Stimulated activated CD4-positive, alpha-beta T cell treated with anti-CD3 and anti-CD28 coated beads, Interleukin-15, amount 100 ng/mL, for 24 hours (primary cell): ENCODE results near the gene PRAMEF33.
"Not testable (repeated sequence)": the region's sequence is repeated elsewhere in the genome, so short reads cannot be mapped to it uniquely, and the experiment has no call there.

ENCODE experiments used
- DNase-seq: peaks from one replicate; pipeline ENCODE4 v3.0.0-alpha.2; 2020

Gene PRAMEF33

GRCh38 chr1:13303239-13303638 is at the start of gene PRAMEF33:
TSS of gene PRAMEF33 (plus strand) at chr1:13303539. CDS start at chr1:13305955, 2,416 bp downstream.
- not testable (repeated sequence) for DNase-seq

- DNase-seq: not testable (repeated sequence)
Measured at GRCh38 chr1:13253898-13254297, 49.4 kb upstream of the PRAMEF33 start, which contains the start of gene PRAMEF5. TSS of gene PRAMEF5 (plus strand) at chr1:13254198. CDS start at chr1:13259269, 5,071 bp downstream.

GRCh38 chr1:13265124-13265523 is 38.2 kb upstream of the PRAMEF33 start:
- not testable (repeated sequence) for DNase-seq

GRCh38 chr1:13277016-13277415 is 26.3 kb upstream of the PRAMEF33 start:
- DNase-seq: not testable (repeated sequence)

- DNase-seq: not testable (repeated sequence)
Measured at GRCh38 chr1:13279617-13280016, 23.7 kb upstream of the PRAMEF33 start.

GRCh38 chr1:13285037-13285436 is 18.3 kb upstream of the PRAMEF33 start, which contains the start of gene PRAMEF8:
TSS of gene PRAMEF8 (minus strand) at chr1:13285137. CDS start at chr1:13284091, 1,046 bp downstream.
- not testable (repeated sequence) for DNase-seq

- not testable (repeated sequence) for DNase-seq
Measured at GRCh38 chr1:13289030-13289429, 14.3 kb upstream of the PRAMEF33 start.

GRCh38 chr1:13297216-13297931 is 6.0 kb upstream of the PRAMEF33 start:
- DNase-seq: not testable (repeated sequence)

- DNase-seq: not testable (repeated sequence)
Measured at GRCh38 chr1:13298699-13299098, 4.6 kb upstream of the PRAMEF33 start.

GRCh38 chr1:13302197-13302596 is 1.1 kb upstream of the PRAMEF33 start:
- DNase-seq: not testable (repeated sequence)

- DNase-seq: not testable (repeated sequence)
Measured at GRCh38 chr1:13315281-13315680, 11.9 kb downstream of the PRAMEF33 start, which contains the start of gene PRAMEF15. TSS of gene PRAMEF15 (plus strand) at chr1:13315581. CDS start at chr1:13318408, 2,827 bp downstream.

- not testable (repeated sequence) for DNase-seq
Measured at GRCh38 chr1:13342496-13342895, 39.2 kb downstream of the PRAMEF33 start.

- DNase-seq: not testable (repeated sequence)
Measured at GRCh38 chr1:13347034-13347433, 43.7 kb downstream of the PRAMEF33 start, which contains the start of gene PRAMEF14. TSS of gene PRAMEF14 (minus strand) at chr1:13347134. CDS start at chr1:13345314, 1,820 bp downstream.

- not testable (repeated sequence) for DNase-seq
Measured at GRCh38 chr1:13353476-13353875, 50.1 kb downstream of the PRAMEF33 start.

GRCh38 chr1:13354475-13354874 is 51.1 kb downstream of the PRAMEF33 start:
- not testable (repeated sequence) for DNase-seq

- DNase-seq: peak; percentile 28
Measured at GRCh38 chr1:13356774-13357173, 53.4 kb downstream of the PRAMEF33 start.
